Measurements from ENCODE around the gene CMSS1. TPM values are rescaled to one million over a fixed set of nuclear protein-coding genes. Genes with fewer than 3 reads are reported as not detected.

The CMSS1 gene
- total and polyA plus RNA-seq, 2 of the 13 experiments (the other 11 are each of a cell fraction or from before 2014, with no cell fraction given) = 6.4 to 48.7 TPM

GRCh38 chr3:100097919-100098783, 280.5 kb downstream of the CMSS1 start (continued):
- TF ChIP-seq KIAA2018 (CRISPR knock-in tag; IDR thresholded peaks at IDR 0.05; ENCODE audit: borderline replicate concordance) = no peak
- TF ChIP-seq ZKSCAN8 (CRISPR knock-in tag; IDR thresholded peaks at IDR 0.05; ENCODE audit: borderline replicate concordance) = no peak; the same call in 1 of the 2 replicates
- TF ChIP-seq ZBTB39 (CRISPR knock-in tag; IDR thresholded peaks at IDR 0.05) = no peak
- no peak for TF ChIP-seq RFXAP (CRISPR knock-in tag; IDR thresholded peaks at IDR 0.05; ENCODE audit: borderline replicate concordance)
- TF ChIP-seq CEBPB (IDR thresholded peaks at IDR 0.05; ENCODE audit: borderline replicate concordance, low read depth, low read length) = no peak
- no peak for TF ChIP-seq SRSF1 (optimal IDR thresholded peaks at IDR 0.05; ENCODE audit: low read depth, low read length)
- TF ChIP-seq ZMYM4 (CRISPR knock-in tag; IDR thresholded peaks at IDR 0.05) = peak; percentile 84
- TF ChIP-seq ZNF20 (CRISPR knock-in tag; IDR thresholded peaks at IDR 0.05) = no peak
- TF ChIP-seq, protein P1, sequence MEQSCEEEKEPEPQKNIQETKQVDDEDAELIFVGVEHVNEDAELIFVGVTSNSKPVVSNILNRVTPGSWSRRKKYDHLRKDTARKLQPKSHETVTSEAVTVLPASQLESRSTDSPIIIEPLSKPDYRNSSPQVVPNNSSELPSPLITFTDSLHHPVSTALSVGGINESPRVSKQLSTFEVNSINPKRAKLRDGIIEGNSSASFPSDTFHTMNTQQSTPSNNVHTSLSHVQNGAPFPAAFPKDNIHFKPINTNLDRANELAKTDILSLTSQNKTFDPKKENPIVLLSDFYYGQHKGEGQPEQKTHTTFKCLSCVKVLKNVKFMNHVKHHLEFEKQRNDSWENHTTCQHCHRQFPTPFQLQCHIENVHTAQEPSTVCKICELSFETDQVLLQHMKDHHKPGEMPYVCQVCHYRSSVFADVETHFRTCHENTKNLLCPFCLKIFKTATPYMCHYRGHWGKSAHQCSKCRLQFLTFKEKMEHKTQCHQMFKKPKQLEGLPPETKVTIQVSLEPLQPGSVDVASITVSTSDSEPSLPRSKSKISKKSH (CRISPR knock-in tag; IDR thresholded peaks at IDR 0.05; ENCODE audit: borderline replicate concordance) = no peak
- no peak for TF ChIP-seq ZSCAN25 (CRISPR knock-in tag; IDR thresholded peaks at IDR 0.05)
- TF ChIP-seq KDM2A (CRISPR knock-in tag; IDR thresholded peaks at IDR 0.05; ENCODE audit: borderline replicate concordance, low read depth) = no peak
- 0 out of 2 replicates have a peak, but pooled peaks have one; percentile 61 for TF ChIP-seq ZFP1 (CRISPR knock-in tag; IDR thresholded peaks at IDR 0.05)
- TF ChIP-seq MIER3 (CRISPR knock-in tag; IDR thresholded peaks at IDR 0.05; ENCODE audit: borderline replicate concordance) = 0 out of 2 replicates have a peak, but pooled peaks have one; percentile 40
- TF ChIP-seq, protein P2, sequence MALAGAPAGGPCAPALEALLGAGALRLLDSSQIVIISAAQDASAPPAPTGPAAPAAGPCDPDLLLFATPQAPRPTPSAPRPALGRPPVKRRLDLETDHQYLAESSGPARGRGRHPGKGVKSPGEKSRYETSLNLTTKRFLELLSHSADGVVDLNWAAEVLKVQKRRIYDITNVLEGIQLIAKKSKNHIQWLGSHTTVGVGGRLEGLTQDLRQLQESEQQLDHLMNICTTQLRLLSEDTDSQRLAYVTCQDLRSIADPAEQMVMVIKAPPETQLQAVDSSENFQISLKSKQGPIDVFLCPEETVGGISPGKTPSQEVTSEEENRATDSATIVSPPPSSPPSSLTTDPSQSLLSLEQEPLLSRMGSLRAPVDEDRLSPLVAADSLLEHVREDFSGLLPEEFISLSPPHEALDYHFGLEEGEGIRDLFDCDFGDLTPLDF (CRISPR knock-in tag; IDR thresholded peaks at IDR 0.05) = no peak
- no peak for TF ChIP-seq SP140L (CRISPR knock-in tag; IDR thresholded peaks at IDR 0.05; ENCODE audit: borderline replicate concordance)
- TF ChIP-seq SMYD3 (CRISPR knock-in tag; IDR thresholded peaks at IDR 0.05) = no peak

Data from HepG2 (cell line).